WTC11 (cell line): ENCODE measurements around the gene HNRNPH2.

Source experiments
- CTCF ChIP-seq: fragments of 200-600 bp; IDR thresholded peaks from 2 replicates; pipeline ENCODE4 v1.8.0; 2022; ENCODE audit warnings: antibody characterized with exemption
- ESRRA ChIP-seq: sonication (generic); formaldehyde crosslinking; IDR thresholded peaks from 2 replicates; pipeline ENCODE4 v1.8.1; 2022; ENCODE audit warnings: mild to moderate bottlenecking, missing genetic modification reagents, borderline replicate concordance
- FOXP4 ChIP-seq: sonication (generic); formaldehyde crosslinking; IDR thresholded peaks from 2 replicates; pipeline ENCODE4 v1.8.0; 2022; ENCODE audit warnings: mild to moderate bottlenecking, missing genetic modification reagents
- GABPB1 ChIP-seq: sonication (generic); formaldehyde crosslinking; IDR thresholded peaks from 2 replicates; pipeline ENCODE4 v1.8.1; 2023; ENCODE audit warnings: mild to moderate bottlenecking, missing genetic modification reagents
- IRF2 ChIP-seq: sonication (generic); formaldehyde crosslinking; IDR thresholded peaks from 2 replicates; pipeline ENCODE4 v1.8.0; 2022; ENCODE audit warnings: low read depth, missing genetic modification reagents, borderline replicate concordance
- NR1H2 ChIP-seq: sonication (generic); formaldehyde crosslinking; IDR thresholded peaks from 2 replicates; pipeline ENCODE4 v1.9.0; 2021; ENCODE audit warnings: mild to moderate bottlenecking, moderate library complexity, missing genetic modification reagents
- SMAD3 ChIP-seq: sonication (generic); formaldehyde crosslinking; IDR thresholded peaks from 2 replicates; pipeline ENCODE4 v1.8.0; 2022; ENCODE audit warnings: missing genetic modification reagents, mild to moderate bottlenecking, borderline replicate concordance
- ZNF121 ChIP-seq: sonication (generic); formaldehyde crosslinking; IDR thresholded peaks from 2 replicates; pipeline ENCODE4 v1.8.0; 2023; ENCODE audit warnings: missing genetic modification reagents
- ZNF232 ChIP-seq: sonication (generic); formaldehyde crosslinking; IDR thresholded peaks from 2 replicates; pipeline ENCODE4 v1.8.0; 2022; ENCODE audit warnings: mild to moderate bottlenecking, missing genetic modification reagents
- ZNF423 ChIP-seq: fragments of 250-450 bp; sonication (Bioruptor Pico); IDR thresholded peaks from 2 replicates; pipeline ENCODE4 v2.1.2; 2022; ENCODE audit warnings: mild to moderate bottlenecking, moderate library complexity
- ZNF512 ChIP-seq: sonication (generic); formaldehyde crosslinking; IDR thresholded peaks from 2 replicates; pipeline ENCODE4 v1.8.1; 2022; ENCODE audit warnings: missing genetic modification reagents, borderline replicate concordance

GRCh38 chrX:101415180-101416145, 7.4 kb downstream of the HNRNPH2 start:
- peak; percentile 44; the same call in 1 of the 2 replicates for TF ChIP-seq CTCF
- no peak for TF ChIP-seq SMAD3 (CRISPR knock-in tag)
- no peak for TF ChIP-seq GABPB1 (CRISPR knock-in tag)
- no peak for TF ChIP-seq NR1H2 (CRISPR knock-in tag)
- no peak for TF ChIP-seq ZNF121
- TF ChIP-seq ZNF423 (CRISPR knock-in tag) = no peak
- TF ChIP-seq IRF2 = no peak
- TF ChIP-seq ZNF232 (CRISPR knock-in tag) = no peak
- TF ChIP-seq ESRRA (CRISPR knock-in tag) = no peak
- no peak for TF ChIP-seq FOXP4 (CRISPR knock-in tag)
- no peak for TF ChIP-seq ZNF512 (CRISPR knock-in tag)
